CD14-positive monocyte (primary cell): ENCODE measurements around the gene ST3GAL3. TPM values are rescaled to one million over a fixed set of nuclear protein-coding genes. Genes with fewer than 3 reads are reported as not detected.

Source experiments
- DNase-seq, 3 donors: peaks; one replicate each; pipeline ENCODE4 v3.0.0-alpha.2; 2011 to 2022
- H2AFZ ChIP-seq: 2 replicates; pipeline ENCODE4 v1.6.0; 2012; ENCODE audit warnings: mild to moderate bottlenecking, low read depth, low read length, inconsistent platforms; ENCODE audit not compliant: insufficient read depth, poor library complexity, severe bottlenecking
- H3K27ac ChIP-seq, 2 donors: 1 replicate in 1 of 2; 2 replicates in 1 of 2; pipeline ENCODE4 v1.5.1; 2012 to 2013; ENCODE audit warnings: low read length in 2 of 2, control low read depth in 1 of 2, inconsistent platforms in 1 of 2, low read depth in 1 of 2, mild to moderate bottlenecking in 1 of 2
- H3K27me3 ChIP-seq, 2 donors: one replicate each; pipeline versions ENCODE4 v1.6.0 to v1.6.1; 2011 to 2013; ENCODE audit warnings: low read length in 2 of 2; ENCODE audit not compliant: control insufficient read depth in 2 of 2, insufficient read depth in 2 of 2
- H3K36me3 ChIP-seq, 2 donors: replicated peaks in 1 of 2; 1 replicate in 1 of 2; 2 replicates in 1 of 2; pipeline versions ENCODE4 v1.5.1 to v1.6.1; 2012 to 2013; ENCODE audit warnings: low read length in 2 of 2, control low read depth in 1 of 2, inconsistent platforms in 1 of 2, mild to moderate bottlenecking in 1 of 2; ENCODE audit not compliant: insufficient read depth in 2 of 2, control insufficient read depth in 1 of 2
- H3K4me1 ChIP-seq, 2 donors: 1 replicate in 1 of 2; 2 replicates in 1 of 2; pipeline versions ENCODE4 v1.5.1 to v1.6.1; 2012 to 2013; ENCODE audit warnings: low read length in 2 of 2, control low read depth in 1 of 2, inconsistent platforms in 1 of 2, mild to moderate bottlenecking in 1 of 2, moderate library complexity in 1 of 2; ENCODE audit not compliant: insufficient read depth in 2 of 2, control insufficient read depth in 1 of 2
- H3K4me2 ChIP-seq: replicated peaks from 2 replicates; pipeline ENCODE3; 2012; ENCODE audit warnings: low read length, moderate library complexity, mild to moderate bottlenecking; ENCODE audit not compliant: poor library complexity, severe bottlenecking; ENCODE audit errors: extremely low read depth
- H3K4me3 ChIP-seq, 3 experiments: fragments of 200-600 bp in 1 of 3; sonication (generic) in 1 of 3; replicated peaks in 1 of 3; 1 replicate in 2 of 3; 2 replicates in 1 of 3; pipeline ENCODE4 v1.5.1; 2011 to 2013; ENCODE audit warnings: low read length in 3 of 3, mild to moderate bottlenecking in 3 of 3, control low read depth in 2 of 3, low read depth in 2 of 3, inconsistent platforms in 1 of 3, moderate library complexity in 1 of 3
- H3K79me2 ChIP-seq: 2 replicates; pipeline ENCODE4 v1.6.0; 2012; ENCODE audit warnings: mild to moderate bottlenecking, control low read depth, inconsistent platforms, low read length, moderate library complexity; ENCODE audit not compliant: insufficient read depth
- H3K9ac ChIP-seq: 2 replicates; pipeline ENCODE4 v1.6.0; 2017; ENCODE audit warnings: low read length, mild to moderate bottlenecking; ENCODE audit not compliant: insufficient read depth, poor library complexity, severe bottlenecking
- H3K9me3 ChIP-seq, 2 donors: replicated peaks in 1 of 2; 1 replicate in 1 of 2; 2 replicates in 1 of 2; pipeline versions ENCODE4 v1.5.1 to v1.6.1; 2012 to 2013; ENCODE audit warnings: low read length in 2 of 2, control low read depth in 1 of 2; ENCODE audit not compliant: control insufficient read depth in 1 of 2, insufficient read depth in 1 of 2
- H4K20me1 ChIP-seq: 2 replicates; pipeline ENCODE4 v1.6.0; 2012; ENCODE audit warnings: mild to moderate bottlenecking, low read length, control low read depth, moderate library complexity; ENCODE audit not compliant: insufficient read depth
- H3K27ac Mint-ChIP-seq, 7 donors: one replicate each; pipeline ENCODE4 v1.8.0; 2020; ENCODE audit warnings: mild to moderate bottlenecking in 7 of 7, mixed read lengths in 7 of 7, moderate library complexity in 6 of 7, inconsistent platforms in 2 of 7
- H3K27me3 Mint-ChIP-seq, 3 donors: one replicate each; pipeline ENCODE4 v1.8.0; 2021 to 2022; ENCODE audit warnings: low read depth in 3 of 3, mild to moderate bottlenecking in 3 of 3, mixed read lengths in 3 of 3, moderate library complexity in 3 of 3, inconsistent platforms in 1 of 3
- H3K36me3 Mint-ChIP-seq, 2 donors: one replicate each; pipeline ENCODE4 v1.8.0; 2020; ENCODE audit warnings: mixed read lengths in 2 of 2, inconsistent platforms in 1 of 2, mild to moderate bottlenecking in 1 of 2
- H3K4me1 Mint-ChIP-seq: one replicate; pipeline ENCODE4 v1.8.0; 2020; ENCODE audit warnings: mild to moderate bottlenecking, mixed read lengths
- H3K4me3 Mint-ChIP-seq, 2 donors: one replicate each; pipeline ENCODE4 v1.8.0; 2020; ENCODE audit warnings: mild to moderate bottlenecking in 2 of 2, mixed read lengths in 2 of 2, moderate library complexity in 1 of 2
- H3K9me3 Mint-ChIP-seq, 7 donors: one replicate each; pipeline ENCODE4 v1.8.0; 2020 to 2022; ENCODE audit warnings: mixed read lengths in 7 of 7, mild to moderate bottlenecking in 6 of 7, moderate library complexity in 6 of 7, inconsistent platforms in 2 of 7
- WGBS: methylation state at CpG from one replicate; pipeline ENCODE4 v1.1.5; 2013; ENCODE audit warnings: missing lambda C conversion rate; ENCODE audit not compliant: insufficient coverage; 5-methylcytosine and 5-hydroxymethylcytosine counted together
- intact Hi-C, 2 donors: fragments of 100-400 bp; cut with micrococcal nuclease; formaldehyde crosslinking; loops; one replicate each; pipeline versions ENCODE4 v1.15.0 to v1.15.1; 2023
- polyA plus RNA-seq, 3 donors: library from polyadenylated mRNA; depleted of rRNA in 1 of 3; unstranded in 2 of 3; stranded (reverse) in 1 of 3; fragments of 300-500 nt in 2 of 3; fragments of >200 nt in 1 of 3; fragmentation: Illumina TruSeq in 2 of 3; gene quantifications; 1 replicate in 2 of 3; 2 replicates in 1 of 3; pipeline ENCODE4 v1.2.3, GENCODE V29; 2012 to 2021
- TF ChIP-seq, protein P1 (sequence below): fragments of 200-600 bp; IDR thresholded peaks from one replicate; pipeline ENCODE4 v1.8.0; 2022; ENCODE audit warnings: antibody characterized with exemption, mild to moderate bottlenecking

Gene ST3GAL3
- polyA plus RNA-seq, 3 donors: 1.6 to 4.5 (median 2.1) TPM

DNA sequence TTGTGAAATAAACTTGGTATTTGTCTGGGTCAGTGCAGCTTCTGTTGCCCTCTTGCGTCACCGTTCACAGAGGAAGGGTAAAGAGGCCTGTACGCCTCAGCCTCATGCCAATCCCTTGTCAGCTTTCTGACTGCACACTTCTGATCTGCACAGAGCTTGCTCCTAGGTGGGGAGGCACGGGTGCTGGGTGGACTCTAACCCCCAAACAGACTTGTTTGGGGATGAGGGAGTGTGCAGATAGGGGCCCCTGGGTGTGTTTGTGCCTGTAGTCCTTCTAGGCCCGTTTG lies 270.9 kb downstream of the ST3GAL3 start:
- peaks cover 45% of the 10 kb centered on the region for H4K20me1 ChIP-seq
- no peak for DNase-seq
- H2AFZ ChIP-seq: no peak overlapping the region
- peak overlapping the region in 6 of 7 donors; percentile 28 to 75 (median 54) for H3K27ac Mint-ChIP-seq
- H3K4me1 ChIP-seq: peaks cover 53 to 69% of the 10 kb centered on the region in 2 donors
- no peaks in the 10 kb centered on the region for H3K27me3 ChIP-seq
- 42% methylated on average over 5 of the region's 5 CpGs for WGBS
- H3K36me3 Mint-ChIP-seq: peaks cover 29 to 31% of the 10 kb centered on the region in 2 donors
- TF ChIP-seq, protein P1, sequence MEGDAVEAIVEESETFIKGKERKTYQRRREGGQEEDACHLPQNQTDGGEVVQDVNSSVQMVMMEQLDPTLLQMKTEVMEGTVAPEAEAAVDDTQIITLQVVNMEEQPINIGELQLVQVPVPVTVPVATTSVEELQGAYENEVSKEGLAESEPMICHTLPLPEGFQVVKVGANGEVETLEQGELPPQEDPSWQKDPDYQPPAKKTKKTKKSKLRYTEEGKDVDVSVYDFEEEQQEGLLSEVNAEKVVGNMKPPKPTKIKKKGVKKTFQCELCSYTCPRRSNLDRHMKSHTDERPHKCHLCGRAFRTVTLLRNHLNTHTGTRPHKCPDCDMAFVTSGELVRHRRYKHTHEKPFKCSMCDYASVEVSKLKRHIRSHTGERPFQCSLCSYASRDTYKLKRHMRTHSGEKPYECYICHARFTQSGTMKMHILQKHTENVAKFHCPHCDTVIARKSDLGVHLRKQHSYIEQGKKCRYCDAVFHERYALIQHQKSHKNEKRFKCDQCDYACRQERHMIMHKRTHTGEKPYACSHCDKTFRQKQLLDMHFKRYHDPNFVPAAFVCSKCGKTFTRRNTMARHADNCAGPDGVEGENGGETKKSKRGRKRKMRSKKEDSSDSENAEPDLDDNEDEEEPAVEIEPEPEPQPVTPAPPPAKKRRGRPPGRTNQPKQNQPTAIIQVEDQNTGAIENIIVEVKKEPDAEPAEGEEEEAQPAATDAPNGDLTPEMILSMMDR: no peak
- no peaks in the 10 kb centered on the region for H3K9me3 ChIP-seq
- H3K4me3 ChIP-seq: peak overlapping the region in 1 of 3 experiments; percentile 98
- H3K27me3 Mint-ChIP-seq: peaks cover 4 to 8% (median 6%) of the 10 kb centered on the region in 3 donors
- H3K4me1 Mint-ChIP-seq: peaks cover 65% of the 10 kb centered on the region
- peaks cover 0 to 1% (median 0%) of the 10 kb centered on the region in 7 donors for H3K9me3 Mint-ChIP-seq
- intact Hi-C loops: loop anchor here in 1 of 2 donors (10.0 kb wide), 2 partner anchors 323 to 377 kb away; partner anchors contain the start of genes ERI3 and KDM4A
- H3K79me2 ChIP-seq: peaks cover 35% of the 10 kb centered on the region
- H3K4me2 ChIP-seq: peak overlapping the region; percentile 91
- peak overlapping the region; percentile 34 for H3K9ac ChIP-seq
- peak overlapping the region in 1 of 2 donors; percentile 6 for H3K27ac ChIP-seq
- H3K4me3 Mint-ChIP-seq: peak overlapping the region; percentile 83 to 89
- H3K36me3 ChIP-seq: peaks cover 19 to 25% of the 10 kb centered on the region in 2 donors

DNA sequence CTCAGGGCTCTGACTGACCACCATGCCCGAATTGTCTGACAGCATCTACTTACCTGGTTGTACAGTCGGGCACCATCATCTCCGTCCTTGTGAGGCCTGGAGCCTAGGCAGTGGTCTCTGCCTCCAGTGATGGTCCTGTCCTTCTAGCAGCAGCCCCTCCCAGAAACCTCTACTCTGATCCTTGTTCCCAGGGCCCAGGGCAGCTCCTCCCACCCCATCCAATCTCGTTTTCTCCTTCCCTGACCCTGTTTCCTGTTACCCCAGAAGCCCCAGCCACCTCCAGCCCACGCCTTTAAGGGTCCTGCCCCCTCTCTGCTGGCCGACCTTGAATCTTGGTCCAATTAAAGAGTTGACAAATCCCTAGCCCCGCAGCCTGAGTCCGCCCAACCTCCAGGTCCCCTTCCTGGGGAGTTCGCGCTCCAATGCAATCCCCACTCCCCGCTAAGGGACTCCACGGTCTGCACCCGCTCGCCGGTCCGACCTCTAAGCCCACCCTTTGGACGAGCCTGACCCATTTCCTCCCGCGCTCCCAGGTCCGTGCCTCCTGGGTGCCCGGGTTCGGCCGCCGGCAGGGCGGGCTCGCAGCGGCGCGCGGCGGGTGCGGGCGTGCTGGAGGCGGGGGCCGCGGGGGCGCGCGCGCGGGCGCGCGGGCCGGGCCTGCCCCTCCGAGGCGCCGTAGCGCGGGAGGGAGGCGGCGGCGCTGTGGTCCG lies 271.4 kb downstream of the ST3GAL3 start, which contains the start of gene B4GALT2:
TSS of gene B4GALT2 (plus strand) at position 660 of the 710 bp plus-strand sequence. CDS start 1,951 bp downstream, outside the sequence.
- peak within 1 kb of the TSS; percentile 14 for H2AFZ ChIP-seq
- Mint-ChIP-seq H3K9me3 (peaks cover 0 to 2% (median 0%) of the 10 kb centered on the region in 7 donors), H3K27me3 (peaks cover 4 to 8% (median 6%) of the 10 kb centered on the region in 3 donors), H3K4me1 (peaks cover 69% of the 10 kb centered on the region), H3K4me3 (peak within 1 kb of the TSS; percentile 84 to 89), H3K36me3 (peaks cover 29 to 31% of the 10 kb centered on the region in 2 donors), H3K27ac (peak within 1 kb of the TSS; percentile 37 to 75 (median 66))
- TF ChIP-seq, protein P1: no peak
- peaks cover 45% of the 10 kb centered on the region for H4K20me1 ChIP-seq
- H3K4me3 ChIP-seq: peak within 1 kb of the TSS; percentile 29 to 98 (median 42)
- 8% methylated on average over 40 of the region's 54 CpGs for WGBS
- H3K9ac ChIP-seq: peak within 1 kb of the TSS; percentile 34
- peak within 1 kb of the TSS; percentile 91 for H3K4me2 ChIP-seq
- H3K9me3 ChIP-seq: no peaks in the 10 kb centered on the region
- peak within 1 kb of the TSS in 1 of 2 donors; percentile 6 for H3K27ac ChIP-seq
- H3K79me2 ChIP-seq: peaks cover 35% of the 10 kb centered on the region
- intact Hi-C loops: loop anchor here in 1 of 2 donors (10.0 kb wide), 2 partner anchors 324 to 376 kb away; partner anchors contain the start of genes ERI3 and KDM4A
- no peaks in the 10 kb centered on the region for H3K27me3 ChIP-seq
- H3K4me1 ChIP-seq: peaks cover 55 to 73% of the 10 kb centered on the region in 2 donors
- no peak for DNase-seq
- peaks cover 19 to 25% of the 10 kb centered on the region in 2 donors for H3K36me3 ChIP-seq
